Activated CD4-positive, CD25-positive, alpha-beta regulatory T cell (primary cell): ENCODE data around the gene ZHX3.
"Not testable (repeated sequence)": the region's sequence is repeated elsewhere in the genome, so short reads cannot be mapped to it uniquely, and the experiment has no call there.

ENCODE experiments used
- DNase-seq, 4 experiments: peaks; one replicate each; lab custom pipeline; 2025; lab: John Stamatoyannopoulos, UW

ZHX3 gene

GRCh38 chr20:41134362-41135186 lies 183.0 kb downstream of the ZHX3 start:
- DNase-seq: no peak

GRCh38 chr20:41133709-41134361 lies 183.7 kb downstream of the ZHX3 start:
- peak in 3 of 4 experiments; percentile 18 to 44 (median 35) for DNase-seq

GRCh38 chr20:41132388-41132775 lies 185.1 kb downstream of the ZHX3 start:
- DNase-seq: not testable (repeated sequence)

- DNase-seq: no peak
These were observed 185.7 kb downstream of the ZHX3 start for GRCh38 chr20:41131594-41132387.
